Omental fat pad (tissue), 4 donors: Measurements from ENCODE around the gene ABL1. TPM values are rescaled to one million over a fixed set of nuclear protein-coding genes. Genes with fewer than 3 reads are reported as not detected.
A peak's percentile ranks its signal among the peaks of the same experiment; 100 is the strongest.

Source experiments
- ATAC-seq: fragments of 150-250 bp; one replicate; pipeline ENCODE4 v1.9.1; 2016; ENCODE audit warnings: mild to moderate bottlenecking, moderate library complexity; ENCODE audit not compliant: low FRiP score
- DNase-seq: peaks from one replicate; pipeline ENCODE4 v3.0.0-alpha.2; 2019; ENCODE audit warnings: low spot score
- CTCF ChIP-seq, 3 donors: fragments of 450-650 bp; IDR thresholded peaks; one replicate each; pipeline ENCODE4 v1.5.1; 2016 to 2017; ENCODE audit warnings: antibody characterized with exemption in 3 of 3, mild to moderate bottlenecking in 3 of 3, moderate library complexity in 2 of 3
- total RNA-seq, 4 donors: library from RNA; depleted of rRNA; stranded (reverse); fragments of >200 nt; gene quantifications; one replicate each; pipeline ENCODE4 v1.1.0, GENCODE V29; 2016

The ABL1 gene
- total RNA-seq, 4 donors from 2014 or later: 48.8 to 82.8 (median 75.3) TPM

DNA sequence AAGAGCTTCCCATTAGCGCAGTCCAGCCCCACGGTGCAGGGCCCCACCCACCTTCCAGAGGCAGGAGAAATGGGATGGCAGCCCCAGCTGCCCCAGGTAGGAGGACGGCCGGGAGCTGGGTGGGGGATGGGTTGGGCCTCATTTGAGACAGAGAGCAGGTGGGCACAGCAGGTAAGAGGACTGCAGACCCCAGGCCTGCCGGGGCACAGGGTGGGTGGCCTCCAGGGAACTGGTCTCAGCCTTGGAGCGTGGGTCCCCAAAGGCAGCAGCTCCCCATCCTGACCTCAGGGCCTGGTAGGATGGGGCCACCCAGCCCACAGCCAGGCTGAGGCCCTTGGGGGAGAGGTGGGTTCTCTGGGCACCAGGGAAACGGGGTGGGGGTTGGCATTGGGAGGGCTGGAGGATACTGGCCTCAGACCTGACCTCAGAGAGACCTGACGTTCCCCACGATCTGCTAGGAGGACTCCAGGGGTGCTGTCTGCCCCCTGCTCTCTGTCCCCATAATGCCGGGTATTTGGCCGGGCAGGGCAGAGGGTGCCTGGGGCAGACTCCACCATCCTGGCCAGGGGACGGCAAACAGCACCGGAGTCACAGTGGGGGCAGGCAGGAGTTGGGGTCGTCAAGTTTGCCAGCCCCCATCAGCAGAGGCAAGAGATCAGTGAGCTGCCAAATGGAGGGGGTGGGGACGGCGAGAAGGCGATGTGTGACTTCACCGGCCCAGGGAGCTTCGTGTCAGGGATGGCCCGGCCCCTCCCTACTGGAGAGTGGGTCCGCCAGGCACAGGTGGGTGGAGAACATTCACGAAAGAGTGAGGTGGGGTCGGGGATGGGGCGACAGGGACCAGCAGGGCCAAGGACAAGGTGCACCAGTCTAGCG is 68.4 kb downstream of the ABL1 start:
- DNase-seq: no peak
- no peak for ATAC-seq
- TF ChIP-seq CTCF (IDR thresholded peaks at IDR 0.05): no peak

DNA sequence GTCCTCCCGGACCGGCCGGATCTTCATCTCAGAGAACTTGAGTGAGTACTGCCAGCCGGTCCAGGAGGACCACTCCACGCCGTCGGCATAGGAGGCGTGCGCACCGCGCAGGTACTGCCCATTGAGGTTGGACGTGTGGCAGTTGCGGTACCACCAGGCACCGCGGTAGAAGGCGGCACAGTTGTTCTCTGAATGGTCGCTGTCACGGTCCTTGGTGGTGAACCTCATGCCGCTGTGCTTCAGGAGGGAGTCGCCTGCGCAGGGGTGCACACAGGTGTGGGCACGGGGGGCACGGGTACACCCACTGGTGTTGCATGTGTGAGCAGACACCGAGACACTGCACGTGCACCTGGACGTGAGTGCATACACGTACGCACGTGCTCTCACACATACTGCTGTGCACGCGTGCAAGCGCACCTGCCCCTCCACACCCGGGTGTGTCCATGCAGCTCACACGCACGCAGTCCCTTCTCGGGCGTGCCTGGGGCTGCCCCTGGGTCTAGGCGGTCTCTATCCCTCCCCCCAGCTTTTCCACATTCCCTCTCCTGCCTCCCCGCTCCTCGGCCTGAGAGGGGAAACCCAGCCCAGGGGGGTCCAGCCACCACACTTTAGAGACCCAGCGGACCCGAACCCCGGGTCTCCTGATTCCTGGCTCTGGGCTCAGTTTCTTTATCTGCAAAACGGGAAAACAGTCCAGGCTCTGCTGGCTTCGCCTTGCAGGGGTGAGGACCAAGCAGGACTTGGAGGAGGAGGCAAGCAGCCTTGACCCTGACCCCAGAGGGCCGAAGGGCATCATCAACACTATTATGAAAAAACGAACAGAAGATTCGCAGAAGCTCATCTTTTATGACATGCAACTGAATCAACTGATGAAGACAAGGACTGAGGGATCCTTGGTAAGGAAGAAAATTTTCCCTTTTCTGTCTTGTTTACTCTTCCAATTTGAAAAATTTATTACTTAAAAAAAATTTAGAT is 69.3 kb downstream of the ABL1 start:
- no peak for DNase-seq
- no peak for TF ChIP-seq CTCF (IDR thresholded peaks at IDR 0.05)
- no peak for ATAC-seq

GRCh38 chr9:130905125-130905901 is 70.3 kb downstream of the ABL1 start:
- no peak for TF ChIP-seq CTCF (IDR thresholded peaks at IDR 0.05)
- ATAC-seq: no peak

DNA sequence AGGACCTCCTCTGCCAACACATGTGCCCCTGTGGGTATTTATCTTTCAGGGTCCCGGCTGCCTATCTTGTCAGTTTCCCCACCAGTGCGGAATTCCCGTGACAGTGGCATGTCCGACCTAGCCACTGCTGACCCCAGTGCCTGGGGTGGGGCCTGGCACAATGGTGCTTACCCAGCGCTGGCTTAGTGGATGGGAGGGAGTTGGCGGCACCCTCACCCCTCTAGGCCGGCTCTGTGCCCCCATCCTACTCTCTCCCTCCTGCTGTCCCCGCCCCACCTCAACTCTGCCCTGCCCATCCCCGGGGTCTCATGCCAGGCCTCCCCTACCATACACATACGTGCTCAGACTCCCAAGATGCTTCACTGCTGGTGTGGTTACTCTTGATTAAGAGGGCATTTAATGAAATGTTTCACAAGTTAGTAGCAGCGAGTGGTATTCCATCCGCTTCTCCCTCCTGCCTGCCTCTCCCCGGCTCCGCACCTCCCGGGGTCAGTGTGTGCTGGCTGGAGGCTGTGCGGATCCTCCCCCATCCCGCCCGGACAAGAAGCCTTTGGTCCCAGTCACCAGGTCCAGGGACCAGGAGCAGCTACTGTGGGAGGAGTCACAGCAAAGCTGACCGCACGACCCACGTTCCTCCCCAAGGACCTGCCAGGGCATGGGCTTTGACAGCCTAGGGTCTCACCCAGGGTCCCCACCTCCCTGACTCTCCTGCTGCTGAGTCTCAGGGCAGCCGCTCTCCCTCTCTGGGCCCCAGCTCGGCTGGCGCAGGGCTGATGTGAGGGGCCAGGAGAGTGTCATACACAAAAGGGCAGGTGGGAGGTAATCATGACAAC is 71.1 kb downstream of the ABL1 start:
- no peak for DNase-seq
- no peak for TF ChIP-seq CTCF (IDR thresholded peaks at IDR 0.05)
- ATAC-seq: peak; percentile 12

More at GRCh38 chr9:130905125-130905901, 70.3 kb downstream of the ABL1 start:
- no peak for DNase-seq

DNA sequence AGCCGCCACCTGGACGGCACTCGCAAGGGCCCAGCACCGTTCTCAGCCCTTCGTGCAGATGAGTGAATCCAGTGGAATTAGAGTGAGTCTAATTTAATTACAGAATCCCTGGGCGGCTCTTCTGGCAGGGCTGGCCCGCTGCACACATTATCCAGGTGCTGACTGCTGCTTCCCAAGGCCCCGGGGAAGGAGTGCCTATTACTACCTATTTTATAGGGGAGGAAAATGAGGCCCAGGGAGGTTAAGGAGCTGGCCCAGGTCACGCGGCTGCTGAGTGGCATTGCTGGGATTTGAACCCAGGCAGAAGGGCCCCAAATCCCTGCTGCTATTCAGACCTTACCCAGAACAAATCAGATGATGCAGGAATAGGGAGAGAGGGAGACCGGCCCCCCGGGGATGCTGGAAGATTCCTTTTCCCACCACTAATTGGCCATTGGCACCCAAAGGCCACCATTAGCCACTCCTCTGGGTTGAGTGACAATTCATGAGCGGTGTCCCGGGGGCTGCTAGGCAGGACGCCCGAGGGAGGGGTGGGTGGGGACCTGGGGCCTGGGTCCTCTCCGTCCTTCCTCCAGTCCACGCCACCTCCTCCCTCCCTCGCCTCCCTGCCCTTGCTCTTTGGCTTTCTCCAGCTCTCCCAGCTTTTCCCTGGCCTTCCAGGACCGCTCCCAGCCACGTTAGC is 71.8 kb downstream of the ABL1 start:
- no peak for ATAC-seq
- no peak for TF ChIP-seq CTCF (IDR thresholded peaks at IDR 0.05)
- no peak for DNase-seq
